ENCODE data around the gene TBC1D5.

Gene TBC1D5

DNA sequence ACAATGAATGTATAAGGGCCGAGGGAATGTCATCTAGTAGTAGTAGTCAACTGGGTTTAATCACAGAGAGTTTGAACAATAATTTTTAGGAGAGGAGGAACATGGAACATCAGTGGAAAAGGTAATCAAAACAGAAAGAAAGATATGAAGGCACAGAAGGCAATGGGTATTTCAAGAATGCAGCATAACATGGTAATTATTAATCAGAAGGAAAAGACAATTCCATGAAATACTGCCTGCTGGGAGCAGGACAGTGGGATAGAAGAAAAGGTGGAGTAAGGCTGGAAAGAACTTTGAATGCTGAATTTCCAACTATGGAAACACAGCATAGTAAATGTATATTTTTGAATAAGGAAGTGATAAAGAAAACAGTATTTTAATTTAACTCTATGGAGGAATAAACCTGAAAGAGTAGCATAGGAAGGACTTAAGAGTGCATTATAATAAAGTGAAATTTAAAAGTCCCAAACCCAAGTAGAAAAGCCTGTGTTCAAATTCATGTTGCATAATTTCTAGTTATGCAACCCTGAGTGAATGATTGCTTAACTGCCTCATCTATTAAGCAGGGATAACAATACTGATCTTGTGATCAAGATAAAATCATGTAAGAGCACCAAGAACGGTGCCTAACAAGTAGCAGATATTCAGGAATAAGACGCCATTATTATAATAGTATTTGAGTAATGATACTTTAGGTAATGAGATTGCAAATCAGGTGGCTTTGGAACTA lies 357.7 kb downstream of the TBC1D5 start:
- TF ChIP-seq EZH2phosphoT487 (IDR thresholded peaks at IDR 0.05; ENCODE audit: borderline replicate concordance, low read length) = no peak
- TF ChIP-seq, protein P1, sequence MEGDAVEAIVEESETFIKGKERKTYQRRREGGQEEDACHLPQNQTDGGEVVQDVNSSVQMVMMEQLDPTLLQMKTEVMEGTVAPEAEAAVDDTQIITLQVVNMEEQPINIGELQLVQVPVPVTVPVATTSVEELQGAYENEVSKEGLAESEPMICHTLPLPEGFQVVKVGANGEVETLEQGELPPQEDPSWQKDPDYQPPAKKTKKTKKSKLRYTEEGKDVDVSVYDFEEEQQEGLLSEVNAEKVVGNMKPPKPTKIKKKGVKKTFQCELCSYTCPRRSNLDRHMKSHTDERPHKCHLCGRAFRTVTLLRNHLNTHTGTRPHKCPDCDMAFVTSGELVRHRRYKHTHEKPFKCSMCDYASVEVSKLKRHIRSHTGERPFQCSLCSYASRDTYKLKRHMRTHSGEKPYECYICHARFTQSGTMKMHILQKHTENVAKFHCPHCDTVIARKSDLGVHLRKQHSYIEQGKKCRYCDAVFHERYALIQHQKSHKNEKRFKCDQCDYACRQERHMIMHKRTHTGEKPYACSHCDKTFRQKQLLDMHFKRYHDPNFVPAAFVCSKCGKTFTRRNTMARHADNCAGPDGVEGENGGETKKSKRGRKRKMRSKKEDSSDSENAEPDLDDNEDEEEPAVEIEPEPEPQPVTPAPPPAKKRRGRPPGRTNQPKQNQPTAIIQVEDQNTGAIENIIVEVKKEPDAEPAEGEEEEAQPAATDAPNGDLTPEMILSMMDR (IDR thresholded peaks at IDR 0.05; ENCODE audit: low read depth, low read length, poor library complexity, severe bottlenecking) = no peak
- no peak overlapping the region for H3K27ac ChIP-seq (ENCODE audit: low read depth, low read length)
- H3K4me2 ChIP-seq (ENCODE audit: low read length) = no peak overlapping the region
- H3F3A ChIP-seq (ENCODE audit: control insufficient read depth, insufficient read depth) = no peaks in the 10 kb centered on the region
- peaks cover 5% of the 10 kb centered on the region; the same call in 1 of the 2 replicates for H3K36me3 ChIP-seq (ENCODE audit: control insufficient read depth, low read length)
- no peaks in the 10 kb centered on the region for H3K4me1 ChIP-seq (ENCODE audit: control insufficient read depth, low read length)
- no peaks in the 10 kb centered on the region for H3K79me2 ChIP-seq (ENCODE audit: control insufficient read depth, low read length)
- no peaks in the 10 kb centered on the region for H4K20me1 ChIP-seq (ENCODE audit: control insufficient read depth, insufficient read depth, low read depth, low read length)
- H3K9me2 ChIP-seq (replicated peaks; ENCODE audit: control insufficient read depth, low read length) = no peaks in the 10 kb centered on the region
- no peaks in the 10 kb centered on the region for H3K9me3 ChIP-seq (ENCODE audit: control insufficient read depth, insufficient read depth, low read length)
- no peaks in the 10 kb centered on the region for H3K27me3 ChIP-seq (ENCODE audit: control insufficient read depth, low read length)
- no peak overlapping the region for H3K4me3 ChIP-seq (ENCODE audit: low read length)

DNA sequence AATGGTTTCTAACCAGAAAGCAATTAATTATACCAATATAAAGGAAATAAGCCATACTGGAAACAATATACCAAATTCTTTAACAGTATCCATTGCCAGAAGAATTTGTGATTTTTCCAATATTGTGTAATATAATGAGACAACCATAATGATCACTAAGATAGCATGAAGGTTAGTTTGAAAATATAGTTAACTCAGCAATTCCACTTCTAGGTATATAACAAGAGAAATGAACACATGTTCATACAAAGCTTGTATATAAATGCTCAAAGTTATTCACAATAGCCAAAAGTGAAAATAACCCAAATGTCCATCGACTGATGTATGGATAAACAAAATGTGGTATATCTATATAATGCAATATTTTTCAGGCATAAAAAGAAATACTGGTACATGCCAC lies 369.1 kb downstream of the TBC1D5 start:
- Histone ChIP-seq H3K36me3 (ENCODE audit: control insufficient read depth, low read length) (peaks cover 21% of the 10 kb centered on the region), H4K20me1 (ENCODE audit: control insufficient read depth, insufficient read depth, low read depth, low read length) (no peaks in the 10 kb centered on the region), H3K79me2 (ENCODE audit: control insufficient read depth, low read length) (no peaks in the 10 kb centered on the region), H3K4me1 (ENCODE audit: control insufficient read depth, low read length) (no peaks in the 10 kb centered on the region), H3K9me2 (replicated peaks; ENCODE audit: control insufficient read depth, low read length) (no peaks in the 10 kb centered on the region), H3K4me3 (ENCODE audit: low read length) (no peak overlapping the region), H3K4me2 (ENCODE audit: low read length) (no peak overlapping the region), H3K9me3 (ENCODE audit: control insufficient read depth, insufficient read depth, low read length) (no peaks in the 10 kb centered on the region), H3K27ac (ENCODE audit: low read depth, low read length) (no peak overlapping the region), H3F3A (ENCODE audit: control insufficient read depth, insufficient read depth) (no peaks in the 10 kb centered on the region), H3K27me3 (ENCODE audit: control insufficient read depth, low read length) (no peaks in the 10 kb centered on the region)
- TF ChIP-seq, protein P1 (IDR thresholded peaks at IDR 0.05; ENCODE audit: low read depth, low read length, poor library complexity, severe bottlenecking) = no peak
- TF ChIP-seq EZH2phosphoT487 (IDR thresholded peaks at IDR 0.05; ENCODE audit: borderline replicate concordance, low read length) = no peak

DNA sequence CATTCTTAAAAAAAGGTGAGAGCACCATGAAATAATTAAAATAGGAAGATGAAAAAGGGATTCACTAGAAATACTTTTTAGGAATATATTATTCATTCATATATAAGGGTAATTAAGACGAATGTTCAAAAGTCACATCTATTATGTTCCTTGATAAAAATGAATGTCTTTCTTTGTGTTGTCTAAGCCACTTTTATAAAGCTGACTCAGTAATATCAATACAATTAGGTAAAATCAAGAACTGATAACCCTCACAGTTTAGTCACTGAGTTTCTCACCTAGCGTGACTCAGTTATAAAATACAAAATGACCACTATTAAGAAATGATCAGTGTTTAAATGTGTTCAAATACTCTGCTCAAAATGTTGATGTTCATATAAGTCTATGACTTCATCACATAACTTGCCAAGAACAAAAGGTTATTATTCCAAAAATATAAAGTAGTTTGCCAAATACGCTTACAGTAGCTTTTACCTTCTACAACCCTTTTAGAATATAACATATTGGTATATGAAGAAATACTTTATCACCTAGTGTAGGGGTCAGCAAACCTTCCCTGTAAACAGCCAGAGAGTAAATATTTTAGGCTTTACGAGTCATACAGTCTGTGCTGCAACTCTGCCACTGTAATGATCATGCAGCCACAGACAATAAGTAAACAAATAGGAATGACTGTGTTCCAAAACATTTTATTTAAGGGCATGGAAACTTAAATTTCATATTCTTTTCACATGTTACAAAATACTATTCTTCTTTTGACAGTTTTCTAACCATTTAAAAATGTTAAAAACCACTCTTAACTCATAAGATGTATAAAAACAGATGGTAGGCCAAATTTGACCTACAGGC lies 369.8 kb downstream of the TBC1D5 start:
- H4K20me1 ChIP-seq (ENCODE audit: control insufficient read depth, insufficient read depth, low read depth, low read length) = no peaks in the 10 kb centered on the region
- H3F3A ChIP-seq (ENCODE audit: control insufficient read depth, insufficient read depth) = no peaks in the 10 kb centered on the region
- TF ChIP-seq, protein P1 (IDR thresholded peaks at IDR 0.05; ENCODE audit: low read depth, low read length, poor library complexity, severe bottlenecking) = no peak
- TF ChIP-seq EZH2phosphoT487 (IDR thresholded peaks at IDR 0.05; ENCODE audit: borderline replicate concordance, low read length) = no peak
- H3K79me2 ChIP-seq (ENCODE audit: control insufficient read depth, low read length) = no peaks in the 10 kb centered on the region
- no peaks in the 10 kb centered on the region for H3K9me3 ChIP-seq (ENCODE audit: control insufficient read depth, insufficient read depth, low read length)
- H3K36me3 ChIP-seq (ENCODE audit: control insufficient read depth, low read length) = peaks cover 21% of the 10 kb centered on the region
- no peaks in the 10 kb centered on the region for H3K4me1 ChIP-seq (ENCODE audit: control insufficient read depth, low read length)
- no peak overlapping the region for H3K27ac ChIP-seq (ENCODE audit: low read depth, low read length)
- H3K4me3 ChIP-seq (ENCODE audit: low read length) = no peak overlapping the region
- no peaks in the 10 kb centered on the region for H3K9me2 ChIP-seq (replicated peaks; ENCODE audit: control insufficient read depth, low read length)
- H3K4me2 ChIP-seq (ENCODE audit: low read length) = no peak overlapping the region
- no peaks in the 10 kb centered on the region for H3K27me3 ChIP-seq (ENCODE audit: control insufficient read depth, low read length)
